Right lobe of liver (tissue), 6 donors: ENCODE data around the gene OARD1. TPM values are rescaled to one million over a fixed set of nuclear protein-coding genes. Genes with fewer than 3 reads are reported as not detected.

ENCODE experiments used
- ATAC-seq, 4 donors: fragments of 200-7000 bp; cut with Tn5 transposase; one replicate each; pipeline ENCODE4 v1.9.1; 2020; ENCODE audit warnings: mild to moderate bottlenecking in 4 of 4, moderate library complexity in 4 of 4
- DNase-seq, 3 donors: peaks; one replicate each; pipeline ENCODE4 v3.0.0-alpha.2; 2020
- H3K27ac ChIP-seq, 3 donors: fragments of 200-600 bp; one replicate each; pipeline ENCODE4 v1.8.0; 2022
- H3K27me3 ChIP-seq, 2 donors: fragments of 200-600 bp; one replicate each; pipeline ENCODE4 v1.8.0; 2022
- H3K36me3 ChIP-seq, 4 donors: fragments of 200-600 bp; sonication (generic) in 1 of 4; one replicate each; pipeline versions ENCODE4 v1.5.1 to v1.8.0; 2017 to 2022; ENCODE audit warnings: control low read depth in 1 of 4
- H3K4me1 ChIP-seq, 4 donors: fragments of 200-600 bp; sonication (generic) in 1 of 4; one replicate each; pipeline versions ENCODE4 v1.5.1 to v1.8.0; 2017 to 2022; ENCODE audit warnings: control low read depth in 1 of 4
- H3K4me3 ChIP-seq, 3 donors: fragments of 200-600 bp; one replicate each; pipeline ENCODE4 v1.8.0; 2022
- H3K9me3 ChIP-seq, 4 donors: fragments of 200-600 bp; sonication (generic) in 1 of 4; one replicate each; pipeline versions ENCODE4 v1.5.1 to v1.8.0; 2017 to 2022; ENCODE audit warnings: control low read depth in 1 of 4
- CTCF ChIP-seq, 4 donors: fragments of 200-600 bp in 3 of 4; fragments of 450-650 bp in 1 of 4; IDR thresholded peaks; one replicate each; pipeline versions ENCODE4 v1.5.1 to v1.8.0; 2016 to 2022; ENCODE audit warnings: antibody characterized with exemption in 4 of 4, mild to moderate bottlenecking in 2 of 4
- POLR2A ChIP-seq: fragments of 450-650 bp; IDR thresholded peaks from one replicate; pipeline ENCODE4 v1.6.1; 2017; ENCODE audit warnings: antibody characterized with exemption, mild to moderate bottlenecking
- WGBS: methylation state at CpG from one replicate; pipeline ENCODE4 v1.1.6; 2018; ENCODE audit warnings: low coverage, low lambda C conversion rate; ENCODE audit not compliant: insufficient coverage; ENCODE audit errors: missing lambda C conversion rate; 5-methylcytosine and 5-hydroxymethylcytosine counted together
- intact Hi-C, 2 donors: fragments of 100-400 bp; cut with DNase I; formaldehyde crosslinking; loops; one replicate each; pipeline versions ENCODE4 v1.11.2 to v1.14.1; 2022
- total RNA-seq, 6 experiments: library from RNA; depleted of rRNA in 2 of 6; stranded (reverse); fragments of >200 nt in 2 of 6; fragmentation: NEBNext Ultra II Directional in 3 of 6; extraction: Animal tissue kit (Norgen Biotek cat#: 25700) in 3 of 6; gene quantifications; one replicate each; pipeline versions ENCODE4 v1.1.0 to v1.2.4, GENCODE V29; 2016 to 2023
- donor health status: DM: no; HTN: yes; CAD: no.
- donor health status: DM: no; HTN: no; CAD: no.
- donor health status: DM: no; HTN: no; CAD: no.
- donor health status: DM: no; HTN: yes; CAD: no.
- donor health status: DM: no; HTN: yes; CAD: no.

OARD1 gene
- total RNA-seq, 6 experiments from 2014 or later = 14.8 to 26.2 (median 21.7) TPM

GRCh38 chr6:41028561-41029412 is 43.4 kb downstream of the OARD1 start:
- WGBS = 46% methylated on average over 10 of the region's 13 CpGs

GRCh38 chr6:41027799-41028560 is 44.2 kb downstream of the OARD1 start:
- H3K27ac ChIP-seq = no peak overlapping the region

More at GRCh38 chr6:41028561-41029412, 43.4 kb downstream of the OARD1 start:
- intact Hi-C loops = no loop called here
- DNase-seq = no peak
- Histone ChIP-seq H3K4me3 (peak overlapping the region; percentile 27 to 49 (median 29)), H3K27ac (no peak overlapping the region), H3K36me3 (peaks cover 0 to 27% (median 3%) of the 10 kb centered on the region in 4 donors), H3K27me3 (no peaks in the 10 kb centered on the region), H3K4me1 (peaks cover 0 to 11% (median 3%) of the 10 kb centered on the region in 4 donors), H3K9me3 (no peaks in the 10 kb centered on the region)
- ATAC-seq = peak; percentile 31 to 52 (median 36)
- TF ChIP-seq POLR2A = no peak

DNA sequence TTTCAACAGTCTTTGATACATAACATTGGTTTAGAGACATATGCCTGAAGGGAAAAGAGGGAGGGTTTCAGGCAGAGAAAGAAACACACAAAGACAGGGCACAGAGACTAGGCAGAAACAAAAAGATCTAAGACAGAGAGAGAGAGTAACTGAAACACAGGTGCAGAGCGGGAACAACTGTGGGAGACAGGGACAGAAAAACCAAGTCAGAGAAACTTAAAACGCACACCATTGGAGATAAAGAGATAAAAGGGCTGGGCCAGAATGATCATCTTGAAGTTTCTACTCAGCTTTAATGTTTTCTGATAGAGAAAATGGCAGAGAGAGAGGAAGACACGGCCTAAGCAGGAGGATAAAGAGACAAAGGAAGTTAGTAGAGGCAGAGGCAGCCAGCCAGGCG is 44.9 kb downstream of the OARD1 start:
- Histone ChIP-seq H3K9me3 (no peaks in the 10 kb centered on the region), H3K36me3 (peaks cover 0 to 11% (median 1%) of the 10 kb centered on the region in 4 donors), H3K27me3 (no peaks in the 10 kb centered on the region), H3K4me3 (no peak overlapping the region), H3K4me1 (peaks cover 0 to 11% (median 3%) of the 10 kb centered on the region in 4 donors), H3K27ac (no peak overlapping the region)
- TF ChIP-seq POLR2A = no peak
- TF ChIP-seq CTCF (IDR thresholded peaks at IDR 0.05) = no peak
- 65% methylated on average over 3 of the region's 4 CpGs for WGBS
- ATAC-seq (no peak), DNase-seq (no peak)
- intact Hi-C loops = no loop called here

More at GRCh38 chr6:41027799-41028560, 44.2 kb downstream of the OARD1 start:
- no peaks in the 10 kb centered on the region for H3K27me3 ChIP-seq
- TF ChIP-seq CTCF (IDR thresholded peaks at IDR 0.05) (peak; percentile 98 to 100 (median 99)), POLR2A (no peak)
- H3K4me3 ChIP-seq = peak overlapping the region; percentile 27 to 49 (median 29)
- H3K4me1 ChIP-seq = peaks cover 0 to 11% (median 3%) of the 10 kb centered on the region in 4 donors
- 17% methylated on average over 4 of the region's 45 CpGs for WGBS
- H3K9me3 ChIP-seq = no peaks in the 10 kb centered on the region
- peaks cover 0 to 19% (median 2%) of the 10 kb centered on the region in 4 donors for H3K36me3 ChIP-seq
- intact Hi-C loops = no loop called here
- ATAC-seq (peak; percentile 92 to 99 (median 94)), DNase-seq (peak; percentile 83 to 86 (median 84))

DNA sequence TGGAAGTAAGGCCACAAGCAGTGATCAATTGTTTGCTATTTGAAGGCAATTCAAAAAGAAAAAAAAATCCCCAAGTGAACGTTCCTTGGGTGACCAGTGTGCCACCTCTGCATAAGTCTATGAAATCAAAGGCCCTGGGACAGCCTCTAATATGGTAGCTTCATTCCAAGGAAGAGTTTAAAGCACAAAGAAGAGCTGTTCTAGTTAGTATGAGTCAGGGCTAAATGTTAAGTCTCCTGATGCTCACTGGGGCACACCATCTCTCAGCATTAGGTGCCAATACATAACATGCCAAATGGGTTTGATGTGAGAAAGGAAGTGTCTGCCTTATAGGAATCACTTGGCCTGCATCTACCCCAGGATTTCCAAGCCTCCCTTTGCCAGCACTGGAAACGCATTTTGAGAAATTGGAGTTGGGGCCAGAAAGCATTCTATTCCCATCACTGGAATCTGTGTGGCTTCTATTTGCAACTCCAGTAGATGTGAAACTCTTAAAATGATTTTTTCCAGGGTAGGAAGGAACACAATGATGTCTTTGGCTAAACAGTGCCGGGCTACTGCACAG is 46.1 kb downstream of the OARD1 start:
- no peak for TF ChIP-seq POLR2A
- no peak for TF ChIP-seq CTCF (IDR thresholded peaks at IDR 0.05)
- no peak overlapping the region for H3K27ac ChIP-seq
- DNase-seq (no peak), ATAC-seq (no peak)
- no peaks in the 10 kb centered on the region for H3K9me3 ChIP-seq
- H3K27me3 ChIP-seq = no peaks in the 10 kb centered on the region
- H3K4me1 ChIP-seq = peaks cover 0 to 11% (median 3%) of the 10 kb centered on the region in 4 donors
- 70% methylated on average over 3 of the region's 3 CpGs for WGBS
- peaks cover 0 to 3% (median under 1%) of the 10 kb centered on the region in 4 donors for H3K36me3 ChIP-seq
- intact Hi-C loops = no loop called here
- H3K4me3 ChIP-seq = no peak overlapping the region
